COLO829 (cell line): ENCODE data around the gene PEAK1.
A peak's percentile ranks its signal among the peaks of the same experiment; 100 is the strongest.
"Not testable (repeated sequence)": the region's sequence is repeated elsewhere in the genome, so short reads cannot be mapped to it uniquely, and the experiment has no call there.

Experiments
- DNase-seq: peaks from one replicate; pipeline ENCODE4 v3.0.0; 2012; ENCODE audit warnings: low spot score

PEAK1 gene

GRCh38 chr15:77425104-77425503 is 5.2 kb upstream of the PEAK1 start:
- no peak for DNase-seq

GRCh38 chr15:77421370-77421700 is 1.4 kb upstream of the PEAK1 start:
- no peak for DNase-seq

- peak; percentile 69 for DNase-seq
Observed at GRCh38 chr15:77420610-77421369, 886 bp upstream of the PEAK1 start, which contains the start of gene HMG20A. TSS of gene HMG20A (plus strand) at chr15:77420888. CDS start at chr15:77458408, 37,520 bp downstream.

DNA sequence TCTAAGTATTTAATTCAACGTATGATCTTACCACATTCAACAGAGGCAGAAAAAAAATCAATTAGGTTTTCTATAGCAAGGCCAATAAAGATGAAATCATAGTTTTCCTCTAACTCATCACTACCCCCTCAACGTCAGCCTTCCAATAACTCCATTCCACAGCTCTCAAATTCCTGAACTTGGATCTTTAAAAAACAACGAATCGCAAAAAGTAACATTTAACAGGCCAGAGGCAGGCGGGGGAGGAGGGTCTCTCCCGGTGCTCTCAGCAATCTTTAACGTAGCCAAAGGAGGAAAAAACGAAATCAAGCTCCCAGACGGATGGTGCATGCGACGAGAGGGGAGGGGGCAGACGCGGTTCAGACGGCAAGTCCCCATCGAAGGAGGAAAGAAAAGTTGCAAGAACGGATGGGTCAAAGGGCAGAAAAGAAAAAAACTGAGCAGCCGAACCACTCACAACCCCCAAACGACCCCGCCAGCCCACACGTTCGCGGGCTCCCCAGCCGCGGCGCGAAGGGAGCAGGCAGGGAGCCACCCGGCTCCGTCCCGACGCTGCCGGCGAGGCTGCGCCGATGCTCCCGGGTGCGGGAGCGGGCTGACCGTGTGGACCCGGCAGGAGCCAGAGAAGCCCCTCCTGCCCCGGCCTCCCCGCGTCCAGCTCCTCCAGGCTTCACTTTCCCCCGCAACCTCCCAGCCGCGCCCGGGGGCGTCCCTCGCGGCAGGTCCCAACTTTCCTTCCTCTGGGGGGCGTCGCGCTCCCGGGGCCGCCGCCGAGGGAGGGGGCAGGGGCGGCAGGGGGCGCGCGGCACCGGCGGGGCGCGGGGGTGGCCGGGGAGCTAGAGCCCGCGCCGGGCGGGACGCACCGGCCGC is 703 bp downstream of the PEAK1 start:
- no peak for DNase-seq

- DNase-seq, result no peak
Observed at GRCh38 chr15:77418391-77418965, 1.4 kb downstream of the PEAK1 start.

GRCh38 chr15:77417602-77418001 is 2.3 kb downstream of the PEAK1 start:
- no peak for DNase-seq

- DNase-seq, result no peak
Observed at GRCh38 chr15:77416954-77417353, 3.0 kb downstream of the PEAK1 start.

DNA sequence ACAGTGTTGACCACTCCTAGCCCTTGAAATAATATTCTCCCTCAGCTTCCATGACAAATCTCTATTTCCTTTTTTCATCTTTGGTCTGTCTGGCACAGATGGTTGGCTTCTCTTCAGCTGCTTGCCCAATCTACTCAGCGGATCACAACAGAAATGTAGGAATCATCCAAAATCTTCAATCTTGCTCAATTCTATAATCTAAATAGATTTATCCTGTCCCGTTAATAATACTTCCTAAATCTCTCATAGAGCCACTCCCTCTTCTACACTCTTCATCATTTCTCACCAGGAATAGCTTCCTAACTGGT is 3.8 kb downstream of the PEAK1 start:
- no peak for DNase-seq

- no peak for DNase-seq
Observed at GRCh38 chr15:77415450-77416147, 4.3 kb downstream of the PEAK1 start.

- DNase-seq, result no peak
Observed at GRCh38 chr15:77414789-77415442, 5.0 kb downstream of the PEAK1 start.

- no peak for DNase-seq
Observed at GRCh38 chr15:77413699-77414349, 6.1 kb downstream of the PEAK1 start.

- DNase-seq, result no peak
Observed at GRCh38 chr15:77412972-77413698, 6.8 kb downstream of the PEAK1 start.

DNA sequence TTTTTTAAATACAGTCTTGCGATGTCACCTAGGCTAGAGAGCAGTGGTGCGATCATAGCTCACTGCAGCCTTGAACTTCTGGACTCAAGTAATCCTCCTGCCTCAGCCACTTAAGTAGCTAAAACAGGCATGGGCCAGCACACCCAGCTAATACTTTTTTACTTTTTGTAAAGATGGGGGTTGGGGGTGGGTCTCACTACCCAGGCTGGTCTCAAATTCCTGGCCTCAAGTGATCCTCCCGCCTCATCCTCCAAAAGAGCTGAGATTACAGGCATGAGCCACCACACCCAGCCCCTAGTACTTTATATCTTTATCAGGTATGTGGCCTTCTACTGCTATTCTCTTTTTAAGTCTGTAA is 8.3 kb downstream of the PEAK1 start:
- DNase-seq, result no peak

- DNase-seq, result no peak
Observed at GRCh38 chr15:77410701-77411618, 8.9 kb downstream of the PEAK1 start.

DNA sequence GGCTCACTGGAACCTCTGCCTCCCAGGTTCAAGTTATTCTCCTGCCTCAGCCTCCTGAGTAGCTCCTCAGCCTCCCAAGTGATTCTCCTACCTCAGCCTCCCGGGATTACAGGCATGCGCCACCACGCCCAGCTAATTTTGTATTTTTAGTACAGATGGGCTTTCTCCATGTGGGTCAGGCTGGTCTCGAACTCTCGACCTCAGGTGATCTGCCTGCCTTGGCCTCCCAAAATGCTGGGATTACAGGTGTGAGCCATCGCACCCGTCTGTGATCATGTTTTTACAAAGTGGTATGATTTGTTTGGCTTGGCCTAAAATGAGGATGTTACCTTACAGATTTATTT is 9.8 kb downstream of the PEAK1 start:
- not testable (repeated sequence) for DNase-seq

DNA sequence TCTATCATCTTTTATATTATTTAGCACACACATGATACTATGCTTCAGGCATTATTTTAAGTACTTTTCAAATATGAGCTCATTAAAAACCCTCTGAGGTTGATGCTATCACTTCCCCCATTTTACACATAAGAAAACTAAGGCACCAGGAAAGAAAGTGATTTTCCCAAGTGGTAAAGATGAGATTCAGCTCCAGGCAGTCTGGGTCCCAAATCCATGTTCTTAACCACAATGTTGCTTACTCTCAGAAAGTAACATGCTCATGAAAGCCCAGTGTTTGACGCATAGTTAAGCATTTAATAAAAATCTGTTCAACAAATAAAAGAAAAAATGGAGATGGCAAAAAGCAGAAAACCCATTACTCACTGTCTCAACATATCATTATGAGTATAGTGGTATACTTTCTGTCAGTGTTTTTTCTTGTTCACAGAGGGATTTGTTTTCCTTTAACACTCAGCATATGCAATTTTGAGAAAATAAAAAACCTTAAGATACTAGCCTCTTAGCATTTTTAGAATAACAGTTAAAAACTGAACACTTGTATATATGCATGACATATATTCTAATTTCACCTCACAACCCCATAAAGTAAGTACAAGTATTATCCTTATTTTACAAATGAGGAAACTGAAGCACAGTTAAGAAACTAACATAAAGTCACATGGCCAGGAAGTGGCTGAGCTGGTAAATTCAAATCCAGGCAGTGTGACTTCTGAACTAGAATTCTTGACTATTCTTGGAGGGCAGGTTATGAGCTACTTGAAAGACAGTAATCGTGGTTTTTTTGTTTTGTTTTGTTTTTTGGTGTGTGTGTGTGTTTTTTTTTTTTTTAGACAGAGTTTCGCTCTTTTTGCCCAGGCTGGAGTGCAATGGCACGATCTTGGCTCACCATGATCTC is 10.4 kb downstream of the PEAK1 start:
- DNase-seq, result no peak

GRCh38 chr15:77406846-77407245 is 13.1 kb downstream of the PEAK1 start:
- no peak for DNase-seq

DNA sequence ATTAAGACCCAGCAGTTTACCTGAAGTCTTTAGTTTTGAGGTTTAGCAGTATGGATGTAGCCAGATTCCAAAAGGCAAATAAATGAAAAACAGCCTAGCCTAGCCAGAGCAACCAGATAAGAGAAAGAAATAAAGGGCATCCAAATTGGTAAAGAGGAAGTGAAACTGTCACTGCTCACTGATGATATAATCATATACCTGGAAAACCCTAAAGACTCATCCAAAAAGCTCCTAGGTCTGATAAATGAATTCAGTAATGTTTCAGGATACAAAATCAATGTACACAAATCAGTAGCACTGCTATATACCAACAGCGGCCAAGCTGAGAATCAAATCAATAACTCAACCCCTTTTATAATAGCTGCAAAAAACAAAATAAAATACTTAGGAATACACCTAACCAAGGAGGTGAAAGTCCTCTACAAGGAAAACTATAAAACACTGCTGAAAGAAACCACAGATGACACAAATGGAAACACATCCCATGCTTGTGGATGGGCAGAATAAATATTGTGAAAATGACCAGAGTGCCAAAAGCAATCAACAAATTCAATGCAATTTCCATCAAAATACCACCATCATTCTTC is 13.6 kb downstream of the PEAK1 start:
- not testable (repeated sequence) for DNase-seq
